HepG2 (cell line): Measurements from ENCODE around the gene PPP1R27. TPM values are rescaled to one million over a fixed set of nuclear protein-coding genes. Genes with fewer than 3 reads are reported as not detected.

Experiments
- ATAC-seq: fragments of 200-7000 bp; cut with Tn5 transposase; 3 replicates; pipeline ENCODE4 v1.9.1; 2020; ENCODE audit warnings: mild to moderate bottlenecking, moderate library complexity
- BruUV-seq: library from RNA; stranded (reverse); fragments of 400-500 nt; replicated peaks from 2 replicates; lab custom pipeline; 2021; lab: Mats Ljungman, UMichigan
- CTCF ChIA-PET: fragments of 300-600 bp; formaldehyde crosslinking; extraction: SDS; loops from one replicate; lab custom pipeline; 2021; ENCODE audit warnings: low total read pairs, inconsistent platforms, low intra/inter-chr PET ratio; lab: Yijun Ruan, JAX
- POLR2A ChIA-PET: fragments of 350-600 bp; sonication (Branson Sonifier 250); formaldehyde crosslinking; loops from one replicate; lab custom pipeline; 2020; ENCODE audit warnings: antibody characterized with exemption, inconsistent platforms; lab: Yijun Ruan, JAX
- DNase-seq: peaks from one replicate; pipeline ENCODE4 v3.0.0-alpha.2; 2015; ENCODE audit warnings: low spot score
- FAIRE-seq: peaks from 3 replicates; lab custom pipeline; 2011; peaks lifted over from hg19 to GRCh38; lab: Jason Lieb, UNC
- H2AFZ ChIP-seq: one replicate; pipeline ENCODE4 v1.6.1; 2011; ENCODE audit warnings: low read length, inconsistent platforms
- H3K27ac ChIP-seq: fragments of 300-600 bp; 3 replicates; pipeline ENCODE4 v1.8.0; 2011; ENCODE audit warnings: mixed run types, mild to moderate bottlenecking, mixed read lengths, low read length, inconsistent platforms; ENCODE audit not compliant: insufficient read depth; ENCODE audit errors: extremely low read length
- H3K27me3 ChIP-seq, 2 experiments: fragments of 200-600 bp in 1 of 2; 2 replicates in 1 of 2; 3 replicates in 1 of 2; pipeline versions ENCODE4 v1.6.0 to v1.8.0; 2011; ENCODE audit warnings: low read length in 2 of 2, mild to moderate bottlenecking in 2 of 2, moderate library complexity in 2 of 2, inconsistent platforms in 1 of 2; ENCODE audit not compliant: insufficient read depth in 2 of 2, control insufficient read depth in 1 of 2
- H3K36me3 ChIP-seq, 2 experiments: fragments of 200-600 bp in 1 of 2; replicated peaks in 1 of 2; 2 replicates in 1 of 2; 3 replicates in 1 of 2; pipeline versions ENCODE4 v1.5.1 to v1.8.0; 2011; ENCODE audit warnings: low read length in 2 of 2, inconsistent platforms in 1 of 2; ENCODE audit not compliant: insufficient read depth in 2 of 2, control insufficient read depth in 1 of 2
- H3K4me1 ChIP-seq: 2 replicates; pipeline ENCODE4 v1.5.1; 2012; ENCODE audit warnings: low read length, inconsistent platforms; ENCODE audit not compliant: insufficient read depth
- H3K4me2 ChIP-seq: 2 replicates; pipeline ENCODE4 v1.6.0; 2011; ENCODE audit warnings: low read depth, low read length, inconsistent platforms
- H3K4me3 ChIP-seq, 3 experiments: fragments of 200-600 bp in 1 of 3; sonication (generic), shearing (Covaris generic) in 1 of 3; replicated peaks in 1 of 3; 2 replicates each; pipeline ENCODE4 v1.5.1; 2011 to 2016; ENCODE audit warnings: low read length in 3 of 3, inconsistent platforms in 2 of 3, low read depth in 2 of 3, mild to moderate bottlenecking in 2 of 3, control low read depth in 1 of 3, mixed read lengths in 1 of 3; ENCODE audit not compliant: insufficient read depth in 1 of 3
- H3K79me2 ChIP-seq: one replicate; pipeline ENCODE4 v1.6.1; 2011; ENCODE audit warnings: low read length, inconsistent platforms; ENCODE audit not compliant: insufficient read depth
- H3K9ac ChIP-seq: 2 replicates; pipeline ENCODE4 v1.6.0; 2011; ENCODE audit warnings: mild to moderate bottlenecking, low read depth, low read length, inconsistent platforms; ENCODE audit not compliant: insufficient read depth
- H3K9me3 ChIP-seq: 2 replicates; pipeline ENCODE4 v1.5.1; 2012; ENCODE audit warnings: mild to moderate bottlenecking, low read length
- H4K20me1 ChIP-seq: 2 replicates; pipeline ENCODE4 v1.6.0; 2011; ENCODE audit warnings: inconsistent platforms, mild to moderate bottlenecking, low read length, moderate library complexity; ENCODE audit not compliant: insufficient read depth
- AKNA ChIP-seq: sonication (generic); formaldehyde crosslinking; IDR thresholded peaks from 2 replicates; pipeline ENCODE4 v1.4.0; 2020; ENCODE audit warnings: missing genetic modification reagents, borderline replicate concordance
- ARNTL ChIP-seq: sonication (generic); formaldehyde crosslinking; IDR thresholded peaks from 2 replicates; pipeline ENCODE4 v1.4.0; 2020; ENCODE audit warnings: mild to moderate bottlenecking, missing genetic modification reagents
- BATF2 ChIP-seq: sonication (generic); formaldehyde crosslinking; IDR thresholded peaks from 2 replicates; pipeline ENCODE4 v1.8.0; 2022; ENCODE audit warnings: mild to moderate bottlenecking, missing genetic modification reagents, moderate library complexity
- ELF4 ChIP-seq: sonication (generic); formaldehyde crosslinking; IDR thresholded peaks from 2 replicates; pipeline ENCODE4 v1.5.0; 2020; ENCODE audit warnings: missing genetic modification reagents, mild to moderate bottlenecking, moderate library complexity, borderline replicate concordance
- NFIB ChIP-seq: sonication (generic); formaldehyde crosslinking; IDR thresholded peaks from 2 replicates; pipeline ENCODE4 v1.9.0; 2021; ENCODE audit warnings: missing genetic modification reagents, mild to moderate bottlenecking, borderline replicate concordance
- PLSCR1 ChIP-seq: sonication (generic); formaldehyde crosslinking; IDR thresholded peaks from 2 replicates; pipeline ENCODE4 v1.5.0; 2020; ENCODE audit warnings: missing genetic modification reagents, mild to moderate bottlenecking, borderline replicate concordance
- RBM22 ChIP-seq: fragments of 200-400 bp; formaldehyde crosslinking; optimal IDR thresholded peaks from 2 replicates; pipeline ENCODE3; 2017; ENCODE audit warnings: mild to moderate bottlenecking, low read length, moderate library complexity
- REST ChIP-seq, 2 experiments: IDR thresholded peaks; 2 replicates each; pipeline ENCODE4 v1.6.1; 2011 to 2012; ENCODE audit warnings: low read length in 2 of 2, borderline replicate concordance in 1 of 2, low read depth in 1 of 2, mild to moderate bottlenecking in 1 of 2, moderate library complexity in 1 of 2
- SCMH1 ChIP-seq: sonication (generic); formaldehyde crosslinking; IDR thresholded peaks from 2 replicates; pipeline ENCODE4 v1.9.0; 2021; ENCODE audit warnings: missing genetic modification reagents, mild to moderate bottlenecking, borderline replicate concordance
- SNRNP70 ChIP-seq: fragments of 200-400 bp; formaldehyde crosslinking; IDR thresholded peaks from 2 replicates; pipeline ENCODE4 v1.6.1; 2017; ENCODE audit warnings: mild to moderate bottlenecking, low read depth, low read length, moderate library complexity
- YEATS2 ChIP-seq: sonication (generic); formaldehyde crosslinking; IDR thresholded peaks from 2 replicates; pipeline ENCODE4 v1.4.0; 2020; ENCODE audit warnings: missing genetic modification reagents, borderline replicate concordance
- ZNF160 ChIP-seq: sonication (generic); formaldehyde crosslinking; IDR thresholded peaks from 2 replicates; pipeline ENCODE4 v1.8.0; 2022; ENCODE audit warnings: mild to moderate bottlenecking, inconsistent platforms, missing genetic modification reagents
- ZNF460 ChIP-seq: sonication (generic); formaldehyde crosslinking; IDR thresholded peaks from 2 replicates; pipeline ENCODE4 v1.5.1; 2020; ENCODE audit warnings: missing genetic modification reagents, mild to moderate bottlenecking, borderline replicate concordance
- WGBS: methylation state at CpG from one replicate; pipeline ENCODE4 v1.1.6; 2017; ENCODE audit warnings: low lambda C conversion rate; 5-methylcytosine and 5-hydroxymethylcytosine counted together
- in situ Hi-C: cut with HindIII; loops from 2 replicates; pipeline ENCODE4 v1.10.0; 2017; ENCODE audit warnings: low pct_unique_long_range_greater_than_20kb; ENCODE audit not compliant: extremely low pct_ligation_motif_present
- intact Hi-C: fragments of 100-400 bp; cut with micrococcal nuclease; formaldehyde crosslinking; loops from one replicate; pipeline ENCODE4 v1.10.0; 2022; ENCODE audit not compliant: unreplicated experiment
- polyA plus RNA-seq, 8 experiments: library from polyadenylated mRNA; depleted of rRNA in 3 of 8; stranded (reverse) in 7 of 8; unstranded in 1 of 8; fragments of >200 nt; fragmentation: Illumina TruSeq in 4 of 8; extraction: Trizol in 4 of 8; gene quantifications; 2 replicates each; pipeline versions ENCODE4 v1.2.1 to v1.2.3, GENCODE V29; 2011 to 2016; ENCODE audit warnings: low read depth in 4 of 8, missing spikeins in 1 of 8, mixed read lengths in 1 of 8; ENCODE audit not compliant: insufficient read depth in 1 of 8
- total RNA-seq, 5 experiments: library from RNA; depleted of rRNA; stranded (reverse); fragments of >200 nt; fragmentation: Illumina TruSeq; extraction: Trizol; gene quantifications; 2 replicates each; pipeline ENCODE4 v1.2.3, GENCODE V29; 2016; ENCODE audit warnings: low read depth in 1 of 5

Gene PPP1R27
- total and polyA plus RNA-seq, 2 of the 13 experiments (the other 11 are each of a cell fraction or from before 2014, with no cell fraction given): 0.17 to 1.00 TPM

GRCh38 chr17:81824595-81824994 is 10.3 kb downstream of the PPP1R27 start:
- in situ Hi-C loops (no loop called here), intact Hi-C loops (loop anchor here (5.0 kb wide), 1 partner anchor 38 kb away; the partner anchor contains the start of gene P4HB)
- Histone ChIP-seq H3K36me3 (peaks cover 2 to 6% of the 10 kb centered on the region in 2 experiments; a peak in 2 of 5 replicates), H3K79me2 (peaks cover 3% of the 10 kb centered on the region), H3K9me3 (no peaks in the 10 kb centered on the region), H3K4me2 (no peak overlapping the region), H3K9ac (no peak overlapping the region), H4K20me1 (no peaks in the 10 kb centered on the region; the same call in 1 of the 2 replicates), H3K4me1 (peaks cover 31% of the 10 kb centered on the region), H3K27ac (no peak overlapping the region), H3K27me3 (no peaks in the 10 kb centered on the region; a peak in 1 of 5 replicates), H2AFZ (no peak overlapping the region), H3K4me3 (no peak overlapping the region)
- FAIRE-seq (no peak), ATAC-seq (no peak), DNase-seq (no peak)
- ChIA-PET CTCF (interaction anchor here (1.0 kb wide), 1 partner anchor 35 kb away, joined by 3 read pairs; no protein-coding TSS in a partner anchor), POLR2A (interaction anchor here (1.4 kb wide), 1 partner anchor 9 kb away, joined by 7 read pairs; the partner anchor contains the start of gene MCRIP1)
- no TSS peak for BruUV-seq
- WGBS: 50% methylated on average over 1 of the region's 11 CpGs
- TF ChIP-seq ZNF460 (CRISPR knock-in tag) (no peak), ZNF160 (CRISPR knock-in tag) (no peak), REST (IDR thresholded peaks at IDR 0.05; ENCODE audit: borderline replicate concordance in 1 of 2, low read depth in 1 of 2, low read length in 2 of 2) (no peak), PLSCR1 (CRISPR knock-in tag) (no peak), ARNTL (CRISPR knock-in tag) (no peak), SNRNP70 (no peak), BATF2 (CRISPR knock-in tag) (no peak), AKNA (no peak), SCMH1 (CRISPR knock-in tag) (no peak), ELF4 (CRISPR knock-in tag) (no peak), RBM22 (no peak), YEATS2 (CRISPR knock-in tag) (no peak), NFIB (CRISPR knock-in tag) (no peak)
